HG02973 (cell line): ENCODE data around the gene TEX12.
A peak's percentile ranks its signal among the peaks of the same experiment; 100 is the strongest.
"Not testable (repeated sequence)": the region's sequence is repeated elsewhere in the genome, so short reads cannot be mapped to it uniquely, and the experiment has no call there.

ENCODE experiments used
- ATAC-seq: cut with Tn5 transposase; IDR thresholded peaks from one replicate; pipeline ENCODE4 v1.9.1; 2021; ENCODE audit warnings: moderate library complexity; ENCODE audit not compliant: unreplicated experiment

TEX12 gene

DNA sequence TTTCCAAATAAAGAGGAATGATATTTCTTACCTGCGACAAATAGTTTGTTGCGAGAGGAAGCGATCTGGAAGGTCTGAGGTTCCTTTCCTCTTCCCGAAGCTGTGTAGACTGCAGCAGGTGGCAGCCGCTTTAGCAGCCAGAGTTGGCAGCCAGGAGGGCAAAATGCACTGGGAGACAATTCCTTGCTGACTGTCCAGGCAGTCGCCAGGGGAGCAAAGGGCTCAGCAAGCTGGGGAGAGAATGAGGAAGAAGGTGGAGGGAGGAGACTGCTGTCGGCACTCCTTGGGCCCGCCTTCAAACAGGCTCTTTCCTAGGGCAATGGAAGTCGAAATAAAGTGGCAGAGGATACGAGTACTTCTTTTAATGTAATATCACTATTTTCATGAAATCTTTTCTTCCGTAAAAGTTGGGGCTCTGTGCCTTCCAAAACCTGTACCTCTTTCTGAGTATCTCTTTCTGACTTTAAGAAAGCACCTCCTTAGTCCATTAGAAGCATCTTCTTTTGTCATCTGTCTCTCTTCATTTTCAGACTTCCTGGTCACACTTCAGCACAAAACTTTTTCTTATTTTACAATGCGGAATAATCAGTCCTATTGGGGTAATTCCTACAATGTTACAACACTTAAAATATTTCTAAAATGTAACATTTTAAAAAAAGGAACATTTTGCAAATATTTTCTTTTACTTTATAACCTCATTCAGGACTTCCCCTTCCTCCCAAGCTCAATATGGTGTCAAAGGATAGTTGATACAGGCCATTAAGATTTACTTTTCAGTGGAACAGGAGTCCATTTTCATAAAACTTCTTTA lies 3.1 kb upstream of the TEX12 start, which contains the start of gene IL18:
TSS of gene IL18 (minus strand) at position 220 of the 811 bp plus-strand sequence. CDS start 9,041 bp downstream, outside the sequence.
- ATAC-seq, result no peak

DNA sequence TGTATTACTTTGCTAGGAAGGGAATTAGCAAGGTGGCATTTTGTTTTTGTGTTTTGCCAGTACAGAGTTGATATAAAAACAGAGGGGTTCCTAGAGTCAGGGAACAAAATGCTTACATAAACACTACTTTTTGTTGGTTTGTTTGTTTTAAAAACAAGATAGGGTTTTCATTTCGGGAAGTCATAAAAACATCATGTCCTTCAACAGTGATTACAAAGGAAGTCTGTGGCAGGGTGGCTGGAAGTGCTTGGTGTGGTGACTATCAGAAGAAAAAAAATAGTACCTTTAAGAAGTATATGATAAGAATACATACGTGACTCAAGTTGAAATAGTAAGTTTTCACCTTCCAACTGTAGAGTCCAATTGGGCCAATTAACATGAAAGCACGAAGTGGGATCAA lies 2.1 kb upstream of the TEX12 start:
- no peak for ATAC-seq

- ATAC-seq, result no peak
Observed at GRCh38 chr11:112166562-112166961, 610 bp upstream of the TEX12 start.

DNA sequence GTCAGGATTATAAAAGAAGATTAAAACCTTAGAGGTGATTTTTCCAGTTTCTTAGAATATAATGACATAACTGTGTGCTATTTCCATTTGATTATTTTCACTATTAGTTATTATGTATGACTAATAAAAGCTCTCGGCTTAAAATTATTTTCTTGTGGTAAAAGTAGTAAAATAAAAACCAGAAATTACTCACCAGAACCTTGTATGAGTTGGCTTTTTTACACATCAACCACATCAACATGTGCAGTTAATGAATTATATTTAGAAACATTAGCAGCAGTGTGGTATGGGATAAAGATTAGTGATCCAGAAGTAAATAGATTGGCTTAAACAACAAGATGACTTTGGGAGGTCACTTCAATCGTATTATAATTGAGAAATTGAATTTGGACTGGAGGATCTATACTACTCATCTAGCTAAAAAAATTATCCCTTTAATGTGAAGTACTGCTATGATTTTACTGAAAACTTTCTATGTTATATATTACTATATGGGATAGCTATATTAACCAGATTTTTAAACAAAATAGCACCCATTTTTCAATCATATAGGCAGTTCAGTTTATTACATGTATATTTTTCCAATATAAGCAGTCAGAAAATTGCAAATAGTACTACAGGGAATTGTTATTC lies 5.3 kb downstream of the TEX12 start:
- peak; percentile 66 for ATAC-seq

DNA sequence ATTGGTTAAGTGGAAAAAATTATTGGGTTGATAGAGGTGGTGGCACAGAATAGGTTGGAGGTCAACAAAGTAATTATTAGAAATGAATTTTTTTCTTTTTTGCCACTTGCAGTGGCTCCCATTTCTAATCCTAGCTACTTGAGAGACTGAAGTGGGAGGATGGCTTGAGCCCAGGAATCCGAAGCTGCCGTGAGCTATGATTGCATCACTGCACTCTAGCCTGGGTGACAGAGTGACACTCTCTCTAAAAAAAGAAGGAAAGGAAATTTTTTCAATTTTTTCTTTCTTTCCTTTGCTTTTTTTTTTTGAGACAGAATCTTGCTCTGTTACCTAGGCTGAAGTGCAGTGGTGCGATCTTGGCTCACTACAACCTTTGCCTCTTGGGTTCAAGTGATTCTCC lies 6.0 kb downstream of the TEX12 start:
- no peak for ATAC-seq

DNA sequence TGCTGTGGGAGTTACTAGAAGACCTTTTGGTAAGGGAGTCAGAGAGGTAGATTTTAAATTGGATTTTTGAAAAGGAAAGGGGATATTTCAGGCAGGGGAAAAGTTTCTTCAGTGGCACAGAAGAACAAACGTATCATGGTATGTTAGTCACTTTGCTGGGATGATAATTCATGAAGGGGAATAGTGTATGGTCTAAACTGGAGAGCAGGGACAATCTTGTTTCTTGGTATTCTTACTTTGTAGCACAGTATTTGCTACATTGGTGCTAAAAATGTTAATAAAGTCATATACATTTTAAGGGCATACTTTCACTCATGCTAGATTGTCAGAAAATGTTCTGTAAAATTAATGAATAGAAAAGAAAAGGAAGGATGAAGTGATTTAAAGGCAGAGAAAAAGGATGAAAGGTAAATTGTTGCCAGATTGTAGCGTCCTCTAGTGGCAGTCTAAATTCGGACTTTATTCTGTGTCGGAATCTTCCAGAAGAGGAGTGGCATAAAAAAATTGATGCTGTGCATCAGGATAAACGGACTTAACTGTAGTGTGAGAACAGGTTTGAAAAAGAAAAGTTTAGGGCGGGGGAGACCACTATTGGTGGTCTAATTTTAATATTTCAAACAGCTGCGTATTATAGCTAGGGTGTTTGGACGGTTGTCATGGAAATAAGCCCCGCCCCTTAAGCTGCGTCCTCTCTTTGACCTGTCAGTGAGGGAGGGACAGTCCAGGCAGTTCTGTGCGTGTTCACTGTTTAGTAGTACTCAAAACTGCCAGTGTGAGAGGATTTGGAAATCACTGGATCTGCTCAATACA lies 7.8 kb downstream of the TEX12 start, which contains the start of gene BCO2:
TSS of gene BCO2 (plus strand) at position 724 of the 810 bp plus-strand sequence. CDS start 90 bp downstream, outside the sequence.
- ATAC-seq, result peak; percentile 56

DNA sequence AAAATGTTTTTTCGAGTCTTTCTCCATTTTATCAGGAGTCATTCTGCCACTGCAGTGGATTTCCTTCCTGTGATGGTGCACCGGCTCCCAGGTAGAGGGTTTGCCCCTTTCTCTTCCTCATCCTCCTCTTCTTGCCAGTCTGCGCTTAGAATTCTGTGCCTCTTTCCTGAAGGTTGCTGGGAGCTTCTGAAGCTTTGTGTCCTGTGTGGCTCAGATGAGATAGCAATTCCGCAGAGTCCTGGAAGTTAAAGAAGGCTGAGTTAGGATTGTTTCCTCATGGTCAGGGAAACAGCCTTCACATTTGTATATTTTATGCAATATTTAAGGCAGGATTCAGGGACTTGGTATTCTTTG lies 8.4 kb downstream of the TEX12 start:
- ATAC-seq, result no peak

DNA sequence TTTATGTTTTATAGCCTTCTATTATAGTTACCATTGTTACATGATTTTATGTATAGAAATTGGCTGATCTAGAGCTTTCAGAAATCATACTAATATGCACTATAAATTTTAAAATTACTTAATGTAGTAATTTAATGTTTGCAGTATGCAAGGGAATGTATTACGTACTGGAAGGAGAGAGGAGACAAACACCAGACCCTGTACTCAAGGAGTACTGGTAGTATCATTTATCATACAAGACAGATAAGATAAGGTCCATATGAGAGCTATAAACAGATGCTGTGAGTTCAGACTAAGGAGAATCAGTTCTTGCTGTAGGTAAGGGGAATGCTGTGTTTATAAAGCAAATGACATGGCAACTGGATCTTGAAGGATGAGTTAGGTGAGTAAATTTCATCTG lies 8.9 kb downstream of the TEX12 start:
- ATAC-seq, result no peak

GRCh38 chr11:112177589-112177988 lies 10.4 kb downstream of the TEX12 start:
- no peak for ATAC-seq

GRCh38 chr11:112178428-112178827 lies 11.3 kb downstream of the TEX12 start:
- no peak for ATAC-seq

GRCh38 chr11:112178936-112179335 lies 11.8 kb downstream of the TEX12 start:
- no peak for ATAC-seq

DNA sequence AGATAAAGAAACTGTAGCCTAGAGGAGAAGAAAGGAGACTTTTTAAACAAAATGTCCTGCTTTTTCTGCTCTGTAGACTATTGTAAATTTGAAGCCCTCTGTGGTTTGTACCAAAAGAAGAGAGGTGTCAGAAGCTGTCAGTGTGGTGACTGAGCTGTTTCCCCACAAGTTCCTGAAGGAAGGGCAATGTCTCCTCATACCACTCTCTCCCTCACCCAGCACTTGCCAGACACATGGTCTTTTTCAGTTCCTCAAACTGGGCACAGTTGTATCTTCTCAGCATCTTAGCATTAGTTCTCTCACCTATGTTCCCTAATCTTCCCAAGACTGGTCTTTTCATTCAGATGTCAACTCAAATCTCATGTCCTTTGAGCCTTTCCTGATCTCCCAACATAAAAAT lies 12.4 kb downstream of the TEX12 start:
- ATAC-seq, result no peak

DNA sequence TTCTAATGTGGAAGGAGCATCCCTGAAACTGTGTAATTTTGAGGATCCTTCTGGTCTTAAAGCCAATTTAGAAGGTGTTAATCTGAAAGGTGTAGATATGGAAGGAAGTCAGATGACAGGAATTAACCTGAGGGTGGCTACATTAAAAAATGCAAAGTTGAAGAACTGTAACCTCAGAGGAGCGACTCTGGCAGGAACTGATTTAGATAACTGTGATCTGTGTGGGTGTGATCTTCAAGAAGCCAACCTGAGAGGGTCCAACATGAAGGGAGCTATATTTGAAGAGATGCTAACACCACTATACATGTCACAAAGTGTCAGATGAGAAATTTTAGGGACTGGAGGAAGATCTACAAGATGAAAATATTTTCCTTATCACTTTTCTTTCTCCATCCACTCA lies 15.7 kb downstream of the TEX12 start:
- ATAC-seq, result no peak

DNA sequence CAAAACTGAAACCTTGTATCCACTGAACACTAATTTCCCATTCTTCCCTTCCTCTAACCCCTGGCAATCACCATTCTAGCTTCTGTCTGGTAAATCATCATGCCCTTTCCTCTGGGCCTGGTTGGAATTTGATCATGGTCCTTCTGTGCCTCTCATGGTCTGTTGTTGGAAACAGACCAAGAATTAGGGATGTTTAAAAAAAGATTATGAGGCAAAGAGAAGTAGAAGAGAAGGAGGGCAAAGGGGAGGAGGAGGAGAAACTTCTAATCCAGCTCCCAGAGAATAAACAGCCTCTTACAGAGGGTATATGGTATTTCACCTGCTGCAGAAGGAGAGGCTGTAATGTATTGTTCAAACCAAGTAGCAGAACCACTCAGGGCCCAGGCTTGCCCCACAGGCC lies 18.7 kb downstream of the TEX12 start:
- ATAC-seq, result no peak

- ATAC-seq, result no peak
Observed at GRCh38 chr11:112186304-112186703, 19.1 kb downstream of the TEX12 start.

GRCh38 chr11:112195113-112195512 lies 27.9 kb downstream of the TEX12 start:
- not testable (repeated sequence) for ATAC-seq

DNA sequence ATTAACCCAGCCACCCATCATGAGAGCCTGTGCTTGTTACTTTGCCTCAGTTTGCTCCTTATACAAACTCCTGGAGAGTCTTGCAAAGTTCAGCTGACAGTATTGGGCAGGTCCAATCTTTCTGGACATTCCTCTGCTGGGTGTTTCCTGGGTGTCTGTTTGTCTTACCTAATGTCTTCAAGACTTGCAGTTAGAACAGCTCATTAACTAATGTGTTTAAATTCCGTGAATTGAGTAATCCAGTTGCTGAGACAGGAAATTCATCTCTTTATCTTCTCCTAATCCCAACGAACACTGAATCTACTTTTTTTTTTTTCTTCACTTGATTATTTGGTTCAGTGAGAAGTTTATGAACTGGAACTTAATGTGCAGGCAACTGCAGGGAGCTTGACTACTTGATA lies 28.8 kb downstream of the TEX12 start:
- no peak for ATAC-seq

DNA sequence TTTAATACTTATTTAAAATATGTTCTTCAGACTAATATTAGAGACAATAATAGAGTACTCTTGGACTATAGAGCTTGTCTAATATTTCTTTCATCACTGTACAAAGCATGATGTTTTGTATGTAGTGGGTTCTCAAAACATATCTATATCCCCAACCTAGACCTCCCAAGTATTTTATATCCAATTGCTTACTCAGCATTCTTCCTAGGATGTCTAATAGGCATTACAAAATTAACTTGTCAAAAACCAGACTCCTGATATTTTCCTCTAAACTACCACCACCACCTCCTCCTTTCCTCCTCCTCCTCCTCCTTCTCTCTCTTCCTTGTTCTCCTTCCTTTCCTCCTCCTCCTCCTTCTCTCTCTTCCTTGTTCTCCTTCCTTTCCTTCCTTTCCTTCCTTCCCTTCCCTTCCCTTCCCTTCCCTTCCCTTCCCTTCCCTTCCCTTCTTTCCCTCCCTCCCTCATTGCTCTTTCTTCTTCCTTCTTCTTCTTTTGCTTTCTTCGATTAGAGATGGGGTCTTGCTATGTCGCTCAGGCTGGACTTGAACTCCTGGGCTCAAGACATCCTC lies 29.4 kb downstream of the TEX12 start:
- ATAC-seq, result no peak

- not testable (repeated sequence) for ATAC-seq
Observed at GRCh38 chr11:112199101-112199500, 31.9 kb downstream of the TEX12 start.

- ATAC-seq, result no peak
Observed at GRCh38 chr11:112200252-112200651, 33.1 kb downstream of the TEX12 start.

GRCh38 chr11:112206071-112206470 lies 38.9 kb downstream of the TEX12 start:
- no peak for ATAC-seq
